HG03175 (cell line): Measurements from ENCODE around the gene SEC24D.
"Not testable (repeated sequence)": the region's sequence is repeated elsewhere in the genome, so short reads cannot be mapped to it uniquely, and the experiment has no call there.

Experiments
- ATAC-seq: cut with Tn5 transposase; IDR thresholded peaks from one replicate; pipeline ENCODE4 v1.9.1; 2021; ENCODE audit warnings: mild to moderate bottlenecking, moderate library complexity; ENCODE audit not compliant: unreplicated experiment

The SEC24D gene

DNA sequence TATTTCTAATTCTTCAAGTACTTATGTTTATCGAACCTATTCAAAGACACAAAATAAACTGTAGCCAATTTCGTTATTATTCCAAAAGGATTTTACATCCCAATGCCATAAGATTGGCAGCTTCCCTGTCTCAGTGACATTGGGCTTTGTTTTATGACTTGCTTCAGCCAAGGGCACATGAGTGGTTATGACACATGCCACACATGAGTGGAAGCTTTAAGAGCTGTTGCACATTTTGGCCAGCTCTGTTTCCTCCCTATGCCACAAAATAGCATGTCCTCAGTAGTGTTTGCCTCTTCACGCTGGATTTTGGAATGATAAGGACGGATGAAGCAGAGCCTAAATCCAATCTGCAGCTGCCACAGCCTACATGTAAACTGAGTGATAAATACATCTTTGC, 21.9 kb downstream of the SEC24D start:
- ATAC-seq: no peak

- no peak for ATAC-seq
Observed at GRCh38 chr4:118813561-118813960, 22.4 kb downstream of the SEC24D start.

GRCh38 chr4:118811832-118812231, 24.1 kb downstream of the SEC24D start:
- no peak for ATAC-seq

GRCh38 chr4:118810991-118811764, 24.7 kb downstream of the SEC24D start:
- no peak for ATAC-seq

DNA sequence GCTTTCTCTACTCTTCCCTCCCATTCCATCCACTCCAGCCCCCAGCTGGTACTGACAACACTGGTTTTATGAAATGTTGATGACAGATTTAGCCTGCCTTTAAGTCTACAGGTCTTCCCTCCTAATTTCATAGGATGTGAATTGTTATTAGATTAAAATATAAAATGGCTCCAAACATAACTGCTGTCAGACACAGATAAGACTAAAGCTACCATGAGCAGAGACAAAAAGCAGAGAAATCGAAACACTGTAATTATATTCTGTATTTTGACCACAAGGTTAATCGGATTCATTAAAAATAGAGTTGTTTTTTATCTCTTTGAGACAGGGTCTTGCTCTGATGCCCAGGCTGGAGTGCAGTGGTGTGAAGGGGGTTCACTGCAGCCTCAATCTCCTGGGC, 28.3 kb downstream of the SEC24D start:
- no peak for ATAC-seq

GRCh38 chr4:118803253-118803652, 32.7 kb downstream of the SEC24D start:
- ATAC-seq: no peak

DNA sequence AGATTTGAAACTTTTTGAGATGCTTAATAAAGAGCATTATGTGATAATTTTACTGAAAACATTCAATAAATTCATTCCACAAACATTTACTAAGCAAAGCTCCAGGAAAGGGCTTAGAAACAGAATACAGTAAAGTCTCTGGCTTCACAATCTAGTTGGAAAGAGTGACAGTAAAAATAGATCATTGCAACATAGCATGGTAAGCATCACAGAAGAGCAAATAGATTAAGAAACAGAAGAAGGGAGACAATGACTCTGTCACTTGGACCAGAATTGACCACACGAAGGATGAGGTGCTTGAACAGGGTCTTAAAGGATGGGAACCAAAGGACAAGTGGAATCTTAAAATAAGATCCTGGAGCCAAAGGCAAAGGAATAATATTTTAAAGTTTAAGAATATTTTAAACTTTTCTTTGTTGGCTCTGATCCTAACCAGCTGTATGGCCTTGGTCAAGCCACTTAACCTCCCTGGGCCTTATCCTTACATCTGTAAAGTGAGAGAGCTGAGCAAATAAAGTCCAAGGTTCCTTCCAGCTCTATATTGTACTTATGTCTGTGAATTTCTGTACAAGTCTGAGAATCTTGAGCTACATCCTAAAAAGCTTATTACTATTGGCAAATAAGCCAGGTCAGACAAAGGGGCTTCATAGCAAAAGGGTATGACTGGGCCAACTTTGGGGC, 33.9 kb downstream of the SEC24D start:
- no peak for ATAC-seq

DNA sequence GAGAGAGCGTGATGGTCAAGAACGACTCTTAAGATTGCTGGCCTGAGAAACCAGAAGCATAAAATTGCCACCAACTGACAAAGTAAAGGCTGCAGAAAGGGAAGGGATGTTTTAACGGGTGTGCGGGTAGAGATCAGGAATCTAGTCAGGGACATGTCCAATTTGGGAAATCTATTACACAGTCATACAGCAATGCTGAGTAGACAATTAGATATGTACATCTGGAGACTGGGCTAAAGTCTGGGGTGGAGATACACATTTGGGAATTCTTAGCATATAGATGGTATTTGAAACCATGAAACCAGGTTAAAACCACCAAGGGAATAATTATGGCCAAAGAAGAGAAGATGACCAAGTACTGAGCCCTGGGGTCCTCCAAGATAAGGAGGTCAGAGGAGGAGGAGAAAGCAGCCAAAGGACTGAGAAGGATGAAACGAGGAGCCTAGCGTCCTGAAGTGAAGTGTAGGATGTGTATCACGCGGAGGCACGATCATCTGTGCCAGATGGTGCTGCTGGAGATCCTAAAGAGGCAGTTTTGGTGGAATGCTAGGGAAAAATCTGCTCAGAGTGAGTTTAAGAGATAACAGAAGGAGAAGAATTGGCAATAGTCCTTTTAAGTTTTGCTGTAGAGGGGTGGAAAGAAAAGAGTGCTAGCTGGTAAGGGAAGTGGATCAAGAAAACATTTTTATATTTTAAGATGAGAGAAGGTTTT, 36.5 kb downstream of the SEC24D start:
- no peak for ATAC-seq

DNA sequence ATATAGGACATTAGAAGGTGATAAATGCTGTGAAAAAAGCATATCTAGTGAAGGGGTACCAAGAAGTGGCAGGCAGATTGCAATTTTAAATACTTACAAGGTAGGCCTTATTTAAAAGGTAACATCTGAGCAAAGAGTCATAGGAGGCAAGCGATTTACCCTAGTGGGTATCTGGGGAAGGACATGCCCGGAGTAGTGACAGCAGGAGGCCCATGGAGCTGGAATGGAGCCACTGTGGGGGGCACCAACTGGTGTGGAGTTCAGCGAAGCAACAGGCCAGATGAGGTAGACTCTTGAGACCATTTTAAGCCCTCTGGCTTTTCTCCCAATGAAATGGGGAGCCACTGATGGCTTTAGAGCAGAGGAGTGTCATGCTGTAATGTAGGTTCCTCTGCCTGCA, 37.3 kb downstream of the SEC24D start:
- no peak for ATAC-seq

- ATAC-seq: no peak
Observed at GRCh38 chr4:118797558-118798142, 38.3 kb downstream of the SEC24D start.

DNA sequence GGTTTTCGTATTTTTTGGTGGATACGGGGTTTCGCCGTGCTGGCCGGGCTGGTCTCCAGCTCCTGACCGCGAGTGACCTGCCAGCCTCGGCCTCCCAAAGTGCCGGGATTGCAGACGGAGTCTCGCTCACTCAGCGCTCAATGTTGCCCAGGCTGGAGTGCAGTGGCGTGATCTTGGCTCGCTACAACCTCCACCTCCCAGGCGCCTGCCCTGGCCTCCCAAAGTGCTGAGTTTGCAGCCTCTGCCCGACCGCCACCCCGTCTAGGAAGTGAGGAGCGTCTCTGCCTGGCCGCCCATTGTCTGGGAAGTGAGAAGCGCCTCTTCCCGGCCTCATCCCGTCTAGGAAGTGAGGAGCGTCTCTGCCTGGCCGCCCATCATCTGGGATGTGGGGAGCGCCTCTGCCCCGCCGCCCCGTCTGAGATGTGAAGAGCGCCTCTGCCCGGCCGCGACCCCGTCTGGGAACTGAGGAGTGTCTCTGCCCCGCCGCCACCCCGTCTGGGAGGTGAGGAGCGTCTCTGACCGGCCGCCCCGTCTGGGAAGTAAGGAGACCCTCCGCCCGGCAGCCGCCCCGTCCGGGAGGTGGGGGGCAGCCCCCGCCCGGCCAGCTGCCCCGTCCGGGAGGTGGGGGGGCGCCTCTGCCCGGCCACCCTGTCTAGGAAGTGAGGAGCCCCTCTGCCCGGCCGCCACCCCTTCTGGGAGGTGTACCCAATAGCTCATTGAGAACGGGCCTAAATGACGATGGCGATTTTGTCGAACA, 44.1 kb downstream of the SEC24D start:
- not testable (repeated sequence) for ATAC-seq

- ATAC-seq: no peak
Observed at GRCh38 chr4:118790544-118790943, 45.4 kb downstream of the SEC24D start.

DNA sequence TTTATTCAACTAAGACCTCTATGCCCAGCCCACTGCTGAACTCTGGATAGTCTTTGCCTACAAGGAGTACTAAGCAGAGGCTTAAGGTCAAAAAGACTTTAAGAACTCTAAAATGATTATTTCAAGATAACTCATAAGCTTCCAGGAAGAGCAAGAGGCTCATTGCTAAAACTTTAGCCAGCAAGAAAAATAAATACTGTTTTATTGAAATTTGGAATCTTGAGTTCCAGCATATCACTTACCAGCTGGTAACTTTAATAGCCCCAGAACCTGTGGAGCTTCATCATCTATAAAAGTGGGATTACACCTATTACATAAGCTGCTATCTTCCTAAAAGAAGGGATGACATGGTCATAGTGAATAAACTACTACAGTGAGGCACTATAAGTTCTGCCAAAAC, 47.0 kb downstream of the SEC24D start:
- ATAC-seq: no peak

DNA sequence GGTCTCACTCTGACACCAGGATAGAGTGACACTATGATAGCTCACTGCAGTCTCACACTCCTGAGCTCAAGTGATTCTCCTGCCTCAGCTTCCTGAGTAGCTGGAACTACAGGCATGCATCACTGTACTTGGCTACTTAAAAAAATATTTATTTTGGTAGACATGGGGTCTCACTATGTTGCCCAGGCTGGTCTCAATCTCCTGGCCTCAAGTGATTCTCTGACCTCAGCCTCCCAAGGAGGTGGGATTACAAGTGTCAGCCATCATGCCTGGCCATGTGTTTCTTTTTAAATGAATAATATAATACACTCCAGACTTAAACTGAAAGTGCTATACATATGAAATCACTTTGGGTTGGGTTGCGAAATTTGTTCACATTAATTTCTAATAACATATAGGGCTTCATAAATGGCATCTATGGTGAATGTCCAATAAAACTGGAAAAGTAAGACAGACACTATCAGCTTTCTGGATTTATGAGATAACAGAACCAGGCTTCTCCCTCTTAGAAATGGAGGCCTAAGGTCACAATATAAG, 48.0 kb downstream of the SEC24D start:
- ATAC-seq: no peak

DNA sequence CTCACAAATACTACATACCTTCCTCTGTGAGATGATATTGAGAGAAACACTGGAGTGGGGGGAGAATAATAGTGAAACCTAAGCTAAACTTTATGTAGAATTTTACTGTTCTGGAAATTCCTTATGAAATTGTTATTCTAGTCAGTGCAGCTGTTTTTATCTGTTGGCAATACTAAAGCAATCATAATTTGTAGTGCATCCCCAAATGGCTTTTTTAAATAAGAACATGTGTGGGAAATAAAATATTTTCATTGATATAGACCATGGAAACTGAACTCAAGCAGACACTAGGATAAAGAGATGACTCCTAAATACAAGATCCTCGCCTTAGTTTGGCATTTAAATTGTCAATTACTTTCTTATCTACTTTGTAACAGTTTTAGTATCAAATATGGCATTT, 51.1 kb downstream of the SEC24D start:
- ATAC-seq: no peak

GRCh38 chr4:118783887-118784286, 52.0 kb downstream of the SEC24D start:
- no peak for ATAC-seq

GRCh38 chr4:118782886-118783285, 53.0 kb downstream of the SEC24D start:
- ATAC-seq: not testable (repeated sequence)

DNA sequence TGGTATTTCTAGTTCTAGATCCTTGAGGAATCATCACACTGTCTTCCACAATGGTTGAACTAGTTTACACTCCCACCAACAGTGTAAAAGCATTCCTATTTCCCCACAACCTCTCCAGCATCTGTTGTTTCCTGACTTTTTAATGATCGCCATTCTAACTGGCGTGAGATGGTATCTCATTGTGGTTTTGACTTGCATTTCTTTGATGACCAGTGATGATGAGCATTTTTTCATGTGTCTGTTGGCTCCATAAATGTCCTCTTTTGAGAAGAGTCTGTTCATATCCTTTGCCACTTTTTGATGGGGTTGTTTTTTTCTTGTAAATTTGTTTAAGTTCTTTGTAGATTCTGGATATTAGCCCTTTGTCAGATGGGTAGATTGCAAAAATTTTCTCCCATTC, 58.3 kb downstream of the SEC24D start:
- not testable (repeated sequence) for ATAC-seq

DNA sequence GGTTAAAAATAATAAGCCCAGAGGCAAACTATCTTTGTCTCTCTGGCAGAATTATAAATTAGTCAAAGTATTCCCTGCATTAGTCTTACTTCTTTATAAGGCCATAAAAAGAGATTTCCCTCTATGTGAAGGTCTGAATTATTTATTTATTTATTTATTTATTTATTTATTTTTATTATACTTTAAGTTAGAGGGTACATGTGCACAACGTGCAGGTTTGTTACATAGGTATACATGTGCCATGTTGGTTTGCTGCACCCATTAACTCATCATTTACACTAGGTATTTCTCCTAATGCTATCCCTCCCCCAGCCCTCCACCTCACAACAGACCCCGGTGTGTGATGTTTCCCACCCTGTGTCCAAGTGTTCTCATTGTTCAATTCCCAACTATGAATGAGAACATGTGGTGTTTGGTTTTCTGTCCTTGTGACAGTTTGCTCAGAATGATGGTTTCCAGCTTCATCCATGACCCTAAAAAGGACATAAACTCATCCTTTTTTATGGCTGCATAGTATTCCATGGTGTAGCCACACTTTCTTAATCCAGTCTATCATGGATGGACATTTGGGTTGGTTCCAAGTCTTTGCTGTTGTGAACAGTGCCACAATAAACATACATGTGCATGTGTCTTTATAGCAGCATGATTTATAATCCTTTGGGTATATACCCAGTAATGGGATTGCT, 58.8 kb downstream of the SEC24D start:
- not testable (repeated sequence) for ATAC-seq
